UCSD-AML1 (cell line): ENCODE results near the gene STK24.
"Not testable (repeated sequence)": the region's sequence is repeated elsewhere in the genome, so short reads cannot be mapped to it uniquely, and the experiment has no call there.

ENCODE experiments used
- DNase-seq: peaks from one replicate; lab custom pipeline; 2025; ENCODE audit not compliant: unreplicated experiment; lab: John Stamatoyannopoulos, UW

Gene STK24

DNA sequence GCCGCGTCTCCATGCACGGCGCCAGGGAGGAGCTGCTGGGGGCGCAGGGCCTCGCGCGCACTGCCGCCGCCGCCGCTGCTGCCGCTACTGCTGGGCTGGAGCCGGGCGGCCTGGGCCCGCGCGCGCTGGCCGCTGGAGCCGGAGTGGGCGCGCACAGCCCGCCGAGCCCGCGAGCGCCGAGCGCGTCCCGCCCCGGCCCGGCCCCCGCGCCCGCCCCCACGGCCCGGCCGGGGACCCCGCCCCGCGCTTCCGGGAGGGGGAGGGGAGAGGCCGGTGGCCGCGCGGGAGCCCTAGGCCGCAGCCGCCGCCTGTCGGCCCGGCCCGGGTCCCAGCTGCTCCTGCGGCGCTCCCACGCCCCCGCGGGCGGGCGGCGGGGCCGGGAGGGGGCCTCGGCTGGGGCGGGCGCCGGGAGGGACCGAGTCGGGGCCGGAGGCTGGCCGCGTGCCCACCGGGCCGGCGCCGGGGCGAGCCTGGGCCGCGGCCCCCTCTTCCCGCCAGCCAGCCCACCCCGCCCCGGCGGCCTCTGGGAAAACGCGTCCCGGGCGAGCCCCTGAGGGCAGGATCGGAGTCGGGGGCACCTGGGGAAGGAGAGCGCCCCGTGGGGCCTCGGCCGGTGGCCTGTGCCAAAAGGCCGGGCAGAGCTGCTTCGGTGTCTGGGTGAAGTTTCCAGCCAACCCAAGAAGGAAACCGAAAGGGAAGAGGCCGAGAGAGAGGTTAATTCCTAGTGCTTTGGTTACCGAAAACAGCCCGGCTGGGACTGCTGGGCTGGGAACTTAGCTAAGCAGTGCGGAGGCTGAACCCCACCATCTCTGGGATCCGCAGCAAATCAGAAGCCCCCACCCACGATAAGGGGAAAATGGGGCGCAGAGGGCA is at the start of gene STK24:
TSS of gene STK24 (minus strand) at position 145 of the 873 bp plus-strand sequence. CDS start 321 bp downstream, outside the sequence.
- DNase-seq, result peak; percentile 80

DNA sequence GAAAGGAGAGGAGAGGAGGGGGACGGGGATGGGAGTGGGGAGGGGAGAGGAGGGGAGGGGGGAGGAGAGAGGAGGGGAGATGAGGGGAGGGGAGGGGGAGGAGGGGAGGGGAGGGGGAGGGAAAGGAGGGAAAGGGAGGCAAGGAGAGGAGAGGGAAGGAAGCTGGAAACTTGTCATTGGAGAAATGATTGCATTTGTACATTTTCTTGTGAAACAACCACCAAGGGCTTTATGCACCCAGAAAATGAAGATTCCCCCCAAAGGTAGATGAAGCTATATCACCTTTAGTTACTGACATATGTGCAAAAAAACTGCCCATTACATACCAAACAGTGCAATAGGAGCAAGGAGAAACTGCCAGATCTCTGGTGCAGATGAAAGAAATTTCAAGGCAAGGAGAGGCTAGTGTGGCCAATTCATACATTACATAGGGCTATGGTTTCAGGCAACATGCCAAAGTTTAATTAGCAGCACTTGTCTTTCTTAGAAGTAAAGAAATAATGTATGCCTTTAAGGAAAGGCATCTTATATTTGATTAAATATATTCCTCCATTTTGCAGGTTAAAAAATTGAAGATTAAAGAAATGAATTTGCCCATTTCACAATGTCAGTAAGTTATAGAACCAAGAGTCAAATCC is 49.5 kb upstream of the STK24 start:
- DNase-seq, result no peak

DNA sequence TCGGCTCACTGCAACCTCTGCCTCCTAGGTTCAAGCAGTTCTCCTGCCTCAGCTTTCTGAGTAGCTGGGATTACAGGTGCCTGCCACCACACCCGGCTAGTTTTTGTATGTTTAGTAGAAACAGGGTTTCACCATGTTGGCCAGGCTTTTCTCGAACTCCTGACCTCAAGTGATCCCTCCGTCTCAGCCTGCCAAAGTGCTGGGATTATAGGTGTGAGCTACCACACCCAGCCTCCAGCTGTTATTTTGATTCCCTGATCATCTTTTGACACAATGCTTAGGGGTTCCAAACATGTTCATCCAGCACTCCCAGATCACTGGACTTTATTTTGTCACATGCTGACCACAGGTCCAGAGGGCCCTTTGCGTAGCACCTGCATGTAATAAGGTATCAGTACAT is 47.7 kb upstream of the STK24 start:
- DNase-seq, result not testable (repeated sequence)

DNA sequence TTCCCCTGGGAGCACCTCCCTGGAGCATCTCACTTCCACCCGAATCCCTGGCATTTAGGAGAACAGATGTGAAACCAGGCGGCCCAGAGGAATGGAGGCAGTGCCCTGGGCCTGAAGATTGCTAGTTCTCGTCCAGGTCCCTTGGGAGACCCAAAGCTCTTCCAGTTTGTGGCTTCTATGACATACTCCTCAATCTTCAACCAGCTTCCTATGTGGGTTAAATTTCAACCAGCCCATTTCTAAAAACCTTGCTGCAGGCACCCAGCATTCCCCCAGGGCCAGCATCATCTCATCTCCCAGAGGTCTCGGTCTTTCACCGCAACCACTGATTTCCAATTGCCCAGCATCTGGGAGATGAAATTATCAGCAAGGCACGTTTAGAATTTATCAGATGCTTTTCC is 46.0 kb upstream of the STK24 start:
- DNase-seq, result no peak

DNA sequence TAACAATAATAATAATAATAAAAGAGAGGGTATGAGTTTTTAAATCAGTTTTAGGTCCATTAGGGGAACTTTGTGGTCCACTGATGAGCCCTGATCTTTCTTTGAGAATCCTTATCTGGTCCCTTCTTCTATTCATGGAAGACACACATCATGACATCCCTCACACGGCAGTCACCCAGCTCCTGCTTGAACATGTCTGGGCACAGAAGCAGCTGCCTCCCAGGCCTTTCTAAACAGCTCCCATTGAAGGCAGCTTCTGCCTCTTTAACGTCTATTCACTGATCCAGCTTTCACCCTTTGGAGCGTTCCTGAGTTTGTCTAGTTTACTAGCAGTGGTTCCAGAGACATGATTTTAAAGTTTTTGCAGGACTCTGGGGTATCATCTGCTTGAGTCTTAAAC is 42.6 kb upstream of the STK24 start:
- DNase-seq, result no peak

DNA sequence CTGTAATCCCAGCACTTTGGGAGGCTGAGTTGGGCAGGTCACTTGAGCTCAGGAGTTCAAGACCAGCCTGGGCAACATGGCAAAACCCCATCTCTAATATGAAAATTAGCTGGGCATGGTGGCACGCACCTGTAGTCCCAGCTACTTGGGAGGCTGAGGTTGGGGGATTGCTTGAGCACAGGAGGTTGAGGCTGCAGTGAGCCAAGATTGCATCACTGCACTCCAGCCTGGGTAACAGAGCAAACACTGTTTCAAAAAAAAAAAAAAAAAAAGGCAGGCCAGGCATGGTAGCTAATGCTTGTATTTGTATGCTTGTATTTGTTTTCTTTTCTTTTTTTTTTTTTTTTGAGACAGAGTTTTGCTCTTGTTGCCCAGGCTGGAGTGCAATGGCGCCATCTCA is 38.7 kb upstream of the STK24 start:
- not testable (repeated sequence) for DNase-seq

DNA sequence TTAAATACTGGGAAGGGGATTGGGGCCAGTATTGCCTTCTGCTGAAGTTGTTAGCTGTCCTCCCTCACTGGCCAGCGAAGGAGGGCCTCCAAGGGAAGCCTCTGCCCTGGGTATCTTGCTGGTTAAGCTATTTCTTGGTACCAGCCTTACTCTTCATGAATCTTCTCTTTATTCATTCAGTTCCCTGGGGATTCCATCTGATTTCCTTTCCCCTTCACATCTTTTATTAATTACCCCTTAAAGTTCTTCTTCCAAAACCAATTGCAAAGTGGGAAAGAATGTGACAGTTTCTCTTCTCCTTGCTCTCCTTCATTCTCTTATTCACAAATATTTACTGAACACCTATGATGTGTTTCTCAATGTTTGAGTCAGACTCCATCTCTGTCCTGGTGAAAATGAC is 36.7 kb upstream of the STK24 start:
- DNase-seq, result no peak

DNA sequence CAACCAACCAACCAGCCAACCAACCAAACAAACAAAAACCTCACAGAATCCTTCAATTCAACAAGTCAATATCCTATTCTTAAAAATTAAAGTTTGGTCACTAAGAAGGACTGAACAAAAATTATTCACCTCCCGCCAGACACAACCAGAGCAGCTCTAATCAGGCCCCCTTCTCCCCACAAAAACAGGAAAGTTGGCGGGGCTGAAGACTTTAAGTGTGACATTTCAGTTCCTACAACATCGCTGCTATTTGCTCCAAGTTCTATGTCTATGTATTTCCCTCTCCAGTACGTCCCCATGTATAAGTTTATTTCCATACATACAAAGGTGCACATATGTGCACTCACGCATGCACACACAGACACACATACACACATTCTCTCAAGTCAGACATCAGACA is 32.8 kb upstream of the STK24 start:
- no peak for DNase-seq

DNA sequence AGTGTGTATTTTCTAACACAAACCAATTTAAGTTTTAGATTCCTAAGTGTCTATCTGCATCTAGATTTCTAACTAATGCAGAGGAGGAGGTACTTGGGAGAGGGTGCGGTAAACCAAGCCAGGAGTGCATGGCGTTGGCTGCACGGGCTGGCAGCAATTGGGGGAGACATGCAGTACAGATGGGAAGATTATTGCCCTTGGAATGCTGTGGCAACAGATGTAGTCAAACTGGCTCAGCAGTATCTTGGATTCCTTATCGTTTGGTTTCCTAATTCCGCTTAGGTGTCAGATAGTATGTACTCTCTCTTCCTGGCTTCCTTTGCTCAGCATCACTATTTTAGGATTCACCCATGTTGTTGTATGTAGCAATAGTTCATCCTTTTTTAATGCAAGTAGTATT is 29.4 kb upstream of the STK24 start:
- no peak for DNase-seq

DNA sequence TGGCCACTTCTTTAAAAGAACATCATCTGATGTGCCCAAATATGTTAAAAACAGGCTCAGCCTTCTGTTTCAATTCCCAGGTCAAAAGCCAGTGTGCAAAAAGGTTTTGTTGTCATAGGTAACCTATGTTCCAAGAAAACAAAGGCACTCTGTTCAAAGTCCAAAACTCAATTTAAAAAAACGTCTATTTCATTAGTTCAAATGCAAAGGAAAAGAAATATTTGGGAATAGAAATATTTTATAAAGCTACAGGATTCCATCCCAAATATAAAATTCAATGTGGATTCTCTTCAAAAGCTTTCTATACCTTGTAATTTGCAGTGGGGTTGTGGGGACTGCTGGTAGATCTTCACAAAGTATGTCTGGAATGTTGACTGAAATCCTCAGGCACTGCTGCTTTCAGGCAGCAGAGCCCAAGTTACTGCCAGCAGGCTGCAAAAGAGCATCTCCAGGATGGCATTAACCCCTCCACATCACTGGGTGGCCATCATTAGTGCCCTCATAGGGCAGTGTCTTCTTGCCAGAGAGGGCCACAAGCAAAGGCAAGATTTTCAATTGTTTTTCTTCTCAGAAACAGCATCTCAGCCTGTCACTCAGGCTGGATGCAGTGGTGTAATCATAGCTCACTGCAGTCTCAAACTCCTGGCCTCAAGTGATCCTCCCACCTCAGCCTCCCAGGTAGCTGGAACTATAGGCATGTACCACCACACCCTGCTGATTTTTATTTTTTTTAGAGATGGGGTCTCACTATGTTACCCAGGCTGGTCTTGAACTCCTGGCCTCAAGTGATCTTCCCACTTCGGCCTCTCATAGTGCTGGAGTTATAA is 22.8 kb upstream of the STK24 start:
- DNase-seq, result no peak

DNA sequence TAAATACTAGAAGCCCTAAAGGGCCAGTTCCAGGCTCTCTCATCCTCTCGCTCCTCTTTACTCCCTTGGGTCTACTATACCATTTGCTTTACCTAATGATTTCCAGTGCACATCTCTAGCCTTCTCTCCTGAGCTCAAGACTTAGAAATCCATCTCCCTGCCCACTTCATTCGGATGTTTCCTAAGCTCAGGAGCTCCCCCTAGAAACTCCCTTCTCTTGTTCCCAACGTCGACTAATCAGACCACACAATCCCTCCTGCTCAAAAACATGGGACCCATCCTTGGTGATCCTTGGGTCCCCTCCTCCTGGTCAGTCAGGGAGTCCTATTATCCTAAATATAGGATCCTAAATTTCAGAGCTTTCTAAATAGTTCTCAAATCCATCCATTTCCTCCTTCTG is 21.1 kb upstream of the STK24 start:
- no peak for DNase-seq

DNA sequence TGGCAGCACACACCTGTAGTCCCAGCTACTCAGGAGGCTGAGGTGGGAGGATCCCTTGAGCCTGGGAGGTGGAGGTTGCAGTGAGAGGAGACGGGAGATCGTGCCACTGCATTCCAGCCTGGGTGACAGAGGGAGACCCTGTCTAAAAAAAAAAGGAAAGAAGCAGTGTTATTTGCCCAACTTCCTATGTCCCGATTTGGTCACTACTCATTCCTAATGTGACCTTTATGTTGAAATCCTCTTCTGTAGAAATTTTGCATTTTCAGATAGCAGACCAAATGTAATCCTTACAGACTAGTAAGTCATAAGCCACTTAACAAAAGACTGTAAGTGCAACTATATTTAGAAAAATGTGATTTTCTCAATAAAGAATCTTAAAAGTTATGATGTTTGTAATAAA is 18.2 kb upstream of the STK24 start:
- no peak for DNase-seq

DNA sequence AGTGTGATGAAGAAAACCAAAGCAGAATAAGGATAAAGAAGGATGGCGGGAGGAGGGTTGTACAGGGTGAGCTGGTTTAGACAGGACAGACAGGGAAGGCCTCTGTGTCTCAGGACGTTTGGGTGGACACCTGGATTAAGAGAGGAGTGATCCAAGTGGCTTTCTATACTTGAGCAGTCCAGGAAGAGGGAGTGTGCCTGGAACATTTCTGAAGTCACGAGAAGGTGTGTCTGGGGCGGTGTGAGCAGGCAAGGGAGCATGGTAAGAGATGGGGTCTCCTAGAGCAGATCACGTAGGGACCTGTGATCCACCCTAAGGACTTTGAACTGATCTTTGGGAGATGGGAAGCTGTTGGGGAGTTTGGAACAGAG is 15.4 kb upstream of the STK24 start:
- no peak for DNase-seq

DNA sequence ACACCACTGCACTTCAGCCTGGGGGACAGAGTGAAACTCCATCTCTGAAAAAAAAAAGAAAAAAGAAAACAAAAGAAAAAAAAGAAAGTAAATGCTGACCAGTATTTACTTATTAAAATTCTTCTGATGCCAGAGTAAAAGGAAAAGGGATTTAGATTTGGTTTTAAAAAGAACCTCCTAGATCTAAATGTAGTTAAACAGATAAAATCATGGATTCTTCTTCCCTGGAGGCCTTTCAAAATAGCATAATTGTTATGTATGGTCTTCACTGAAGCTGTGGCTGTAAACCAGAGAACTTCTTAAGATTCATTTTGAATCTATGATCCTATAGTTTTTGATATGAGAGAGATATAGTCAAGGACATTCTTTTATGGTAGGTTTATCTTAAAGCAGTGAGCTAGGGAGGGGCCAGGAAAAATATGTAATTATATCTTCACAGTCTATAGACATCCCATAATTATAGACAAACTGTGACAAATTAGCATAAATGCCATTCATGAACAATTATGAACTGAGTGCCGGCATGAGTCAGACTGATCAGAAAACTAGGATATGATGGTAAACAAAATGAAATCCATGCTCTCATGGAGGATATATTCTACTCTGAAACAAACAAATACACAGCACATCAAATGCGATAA is 14.9 kb upstream of the STK24 start:
- no peak for DNase-seq

DNA sequence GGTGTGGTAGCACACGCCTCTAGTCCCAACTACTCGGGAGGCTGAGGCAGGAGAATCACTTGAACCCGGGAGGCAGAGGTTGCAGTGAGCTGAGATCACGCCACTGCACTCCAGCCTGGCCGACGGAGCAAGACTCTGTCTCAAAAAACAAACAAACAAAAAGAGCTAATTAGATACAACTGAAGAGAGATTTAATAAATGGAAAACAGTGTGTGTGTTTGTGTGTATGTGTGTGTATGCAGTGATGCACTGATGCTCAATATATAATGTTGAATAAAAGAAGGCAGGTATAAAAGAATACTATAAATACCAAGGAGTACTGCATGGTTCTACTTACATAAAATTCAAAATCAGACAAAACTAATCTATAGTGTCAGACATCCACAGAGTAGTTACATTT is 13.6 kb upstream of the STK24 start:
- DNase-seq, result not testable (repeated sequence)

DNA sequence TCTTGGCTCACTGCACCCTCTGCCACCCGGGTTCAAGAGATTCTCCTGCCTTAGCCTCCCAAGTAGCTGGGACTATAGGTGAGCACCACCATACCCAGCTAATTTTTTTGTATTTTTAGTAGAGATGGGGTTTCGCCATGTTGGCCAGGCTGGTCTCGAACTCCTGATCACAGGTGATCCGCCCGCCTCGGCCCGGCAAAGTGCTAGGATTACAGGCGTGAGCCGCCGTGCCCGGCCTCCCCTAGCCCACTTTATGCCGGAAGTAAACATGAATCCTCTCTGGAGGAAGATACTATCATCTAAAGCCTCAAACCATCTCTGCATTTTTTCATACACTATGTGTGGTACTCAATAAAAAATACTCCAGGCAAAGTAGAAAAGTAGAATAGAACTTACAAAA is 12.6 kb upstream of the STK24 start:
- DNase-seq, result not testable (repeated sequence)

DNA sequence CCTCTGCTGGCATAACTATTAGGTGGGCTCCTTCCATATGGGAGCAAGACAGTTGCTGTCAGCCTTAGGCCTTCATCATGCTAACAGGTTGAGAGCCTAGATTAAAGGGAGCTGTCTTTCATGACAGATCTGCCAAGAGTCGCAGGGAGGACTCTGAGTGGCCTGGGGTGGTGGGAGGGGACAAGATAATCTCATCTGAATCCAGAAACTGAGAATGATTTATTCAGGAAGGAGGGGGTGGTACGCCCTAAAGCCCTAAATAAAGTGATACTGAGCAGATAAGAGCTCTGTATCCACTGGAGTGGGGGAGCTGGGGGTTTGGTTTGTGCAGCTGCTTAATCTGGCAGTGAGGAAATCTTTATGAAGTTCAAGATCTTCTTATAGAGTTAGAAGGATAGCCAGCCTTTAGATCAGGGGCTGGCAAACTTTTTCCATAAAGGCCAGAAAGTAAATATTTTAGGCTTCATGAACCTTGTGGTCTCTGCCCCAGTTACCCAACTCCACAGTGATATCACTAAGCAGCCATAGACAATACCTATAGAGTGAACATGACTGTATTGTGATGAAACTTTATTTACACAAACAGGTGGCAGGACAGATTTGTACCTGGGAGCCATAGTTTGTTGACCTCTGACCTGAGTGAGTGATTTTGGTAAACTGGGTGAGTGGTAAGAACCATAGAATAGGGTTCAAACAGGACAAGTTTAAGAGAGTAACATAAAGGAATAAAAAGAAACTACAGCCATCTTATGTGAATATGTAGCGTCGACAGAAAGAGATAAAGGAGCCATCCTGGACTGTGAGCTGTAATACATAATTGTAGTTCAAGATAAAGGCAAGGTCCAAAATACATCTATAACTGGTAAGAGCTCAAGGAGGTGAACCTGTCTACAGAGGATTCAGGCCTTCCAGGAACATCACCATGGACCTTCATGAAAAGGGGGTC is 9.8 kb upstream of the STK24 start:
- DNase-seq, result no peak

DNA sequence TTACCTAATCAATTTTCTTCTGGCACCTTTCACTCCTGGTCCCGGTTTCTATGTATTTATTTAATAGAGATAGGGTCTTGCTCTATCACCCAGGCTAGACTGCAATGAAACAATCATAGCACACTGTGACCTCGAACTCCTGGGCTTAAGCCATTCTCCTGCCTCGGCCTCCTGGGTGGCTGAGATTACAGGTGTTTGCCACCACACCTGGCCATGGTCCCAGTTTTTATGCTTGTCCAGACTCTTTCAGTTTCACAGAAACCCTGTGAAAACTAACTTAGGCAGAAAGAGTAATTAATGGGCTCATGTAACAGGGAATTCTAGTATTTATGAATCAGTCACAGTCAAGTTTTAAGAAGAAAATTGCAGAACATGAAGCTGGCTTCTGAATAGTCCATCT is 9.0 kb upstream of the STK24 start:
- DNase-seq, result no peak

DNA sequence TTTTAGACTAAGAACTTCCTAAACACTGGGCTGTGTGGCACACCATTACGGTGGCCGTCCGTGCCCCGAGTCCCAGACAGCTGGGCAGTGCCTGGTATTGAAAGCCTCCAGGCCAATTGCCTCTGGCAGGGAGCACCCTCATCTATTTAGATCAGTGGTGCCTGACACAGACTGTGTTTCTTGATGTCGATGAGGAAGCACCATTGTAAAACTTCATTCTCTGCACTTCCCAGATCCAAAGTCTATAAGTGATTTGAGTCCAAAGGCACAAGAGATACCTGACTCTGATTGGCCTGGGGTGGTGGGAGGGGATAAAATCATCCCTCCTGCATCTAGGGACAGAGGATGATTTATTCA is 8.5 kb upstream of the STK24 start:
- DNase-seq, result no peak

DNA sequence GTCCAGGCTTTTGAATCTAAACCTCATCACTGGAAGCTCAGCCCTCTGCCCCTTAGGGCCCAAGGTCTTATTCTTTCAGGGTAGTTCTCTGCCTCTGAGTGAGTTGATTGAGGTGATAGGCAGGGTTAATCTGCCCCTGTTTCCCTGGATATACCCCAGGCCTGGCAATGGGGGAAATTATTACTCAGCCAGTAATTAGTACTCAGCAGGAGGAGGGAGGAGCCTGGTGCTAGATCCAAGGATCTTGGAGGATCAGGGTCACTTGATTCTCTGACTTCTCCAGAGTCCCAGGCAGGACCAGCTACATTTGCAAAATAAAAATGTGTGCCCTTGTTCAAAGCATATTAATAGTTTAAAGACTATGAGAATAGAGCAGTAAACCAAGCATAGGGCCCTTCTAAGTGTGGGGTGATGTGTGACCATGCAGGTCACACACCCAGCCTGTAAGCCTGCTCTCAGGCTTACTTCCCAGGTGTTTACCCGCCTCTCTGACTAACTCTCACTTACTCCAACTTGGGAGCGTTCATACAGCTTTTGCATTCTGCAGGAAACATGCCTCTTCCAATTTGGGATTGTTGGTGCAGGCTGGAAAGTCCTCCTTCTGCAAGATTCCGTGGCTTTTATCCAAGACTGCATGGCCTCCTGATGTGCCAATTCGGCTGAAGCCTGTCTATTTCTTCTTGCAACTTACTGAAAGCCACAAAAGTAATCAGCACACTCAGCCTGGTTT is 7.9 kb upstream of the STK24 start:
- no peak for DNase-seq
